Activated T-cell treated with anti-CD3 and anti-CD28 coated beads, Interleukin-2, amount 50 U/mL, for 1 hour (primary cell): ENCODE measurements around the gene S100A14.

Experiments used
- DNase-seq: peaks from one replicate; pipeline ENCODE4 v3.0.0-alpha.2; 2020

Gene S100A14

DNA sequence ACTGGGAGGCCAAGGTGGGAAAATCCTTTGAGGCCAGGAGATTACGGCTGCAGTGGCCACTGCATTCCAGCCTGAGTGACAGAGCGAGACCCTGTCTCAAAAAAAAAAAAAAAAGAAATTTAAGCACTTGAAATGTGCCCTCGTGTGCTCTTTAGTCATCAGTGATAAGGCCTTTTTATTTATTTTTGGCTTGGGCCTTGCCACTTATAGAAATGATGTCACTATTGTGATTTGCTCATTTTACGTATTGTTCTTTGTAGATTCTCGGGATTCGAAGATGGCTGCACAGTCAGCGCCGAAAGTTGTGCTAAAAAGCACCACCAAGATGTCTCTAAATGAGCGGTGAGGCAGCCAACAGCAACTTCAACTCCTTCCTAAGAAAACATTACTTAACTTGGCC is 20.2 kb upstream of the S100A14 start:
- no peak for DNase-seq

DNA sequence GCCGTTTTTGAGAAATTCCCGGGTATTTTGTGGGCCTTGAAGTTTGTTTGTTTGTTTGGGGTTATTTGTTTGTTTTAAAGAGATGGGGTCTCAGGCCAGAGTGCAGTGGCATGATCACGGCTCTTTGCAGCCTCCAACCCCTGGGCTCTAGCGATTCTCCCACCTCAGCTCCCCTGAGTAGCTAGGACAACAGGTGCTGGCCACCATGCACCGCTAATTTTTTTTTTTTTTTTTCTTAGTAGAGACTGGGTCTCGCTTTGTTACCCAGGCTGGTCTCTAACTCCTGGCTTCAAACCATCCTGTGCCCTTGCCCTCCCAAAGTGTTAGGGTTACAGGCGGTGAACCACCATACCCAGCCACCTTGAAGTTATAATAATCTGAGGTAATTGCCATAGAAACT is 19.7 kb upstream of the S100A14 start:
- DNase-seq = no peak

DNA sequence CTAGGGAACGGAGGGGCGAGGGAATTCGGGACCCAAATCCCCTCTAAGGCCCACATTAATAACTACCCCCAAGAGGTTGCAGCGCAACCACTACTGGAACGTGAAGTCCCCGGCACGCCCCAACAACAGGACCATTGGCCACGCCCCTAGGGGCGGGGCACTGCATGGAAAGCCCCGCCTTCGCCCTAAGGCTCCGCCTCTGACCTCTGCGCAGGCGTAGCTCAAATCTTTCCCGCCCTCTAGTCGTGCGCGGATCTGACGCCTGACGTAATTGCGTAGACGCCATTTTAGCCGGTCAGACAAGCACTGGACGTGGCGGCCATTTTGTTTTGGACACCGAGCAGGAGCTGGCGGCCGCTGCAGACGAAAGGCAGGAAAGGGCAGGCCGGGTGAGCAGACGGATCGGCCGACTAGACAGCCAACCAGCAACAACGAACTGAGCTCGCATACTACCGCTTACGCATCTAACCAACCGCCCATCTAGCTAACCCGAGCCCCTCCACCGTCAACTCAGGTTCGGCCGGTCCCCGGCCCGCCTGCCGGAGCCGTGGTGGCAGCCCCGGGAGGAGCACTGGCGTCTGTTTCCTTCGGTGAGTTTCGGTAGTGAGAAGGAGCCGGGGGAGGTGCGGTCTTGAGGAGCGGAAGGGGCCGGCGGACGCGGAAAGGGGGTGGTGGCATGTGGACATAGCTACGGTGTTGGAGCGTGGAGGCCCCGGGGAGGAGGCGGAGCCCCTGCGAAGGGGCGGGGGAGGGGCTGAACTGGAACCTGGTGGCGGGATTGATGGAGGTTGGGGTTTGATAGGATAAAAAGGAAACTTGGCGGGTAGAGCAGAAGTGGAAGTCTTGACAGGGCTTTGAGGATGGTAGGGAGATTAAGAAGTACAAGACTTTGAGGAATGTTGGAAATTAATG is 17.9 kb upstream of the S100A14 start, which contains the start of gene CHTOP:
Gene CHTOP, plus strand, starts transcription at position 313 of the 912 bp plus-strand sequence. CDS start 2,523 bp downstream, outside the sequence.
- peak; percentile 100 for DNase-seq

DNA sequence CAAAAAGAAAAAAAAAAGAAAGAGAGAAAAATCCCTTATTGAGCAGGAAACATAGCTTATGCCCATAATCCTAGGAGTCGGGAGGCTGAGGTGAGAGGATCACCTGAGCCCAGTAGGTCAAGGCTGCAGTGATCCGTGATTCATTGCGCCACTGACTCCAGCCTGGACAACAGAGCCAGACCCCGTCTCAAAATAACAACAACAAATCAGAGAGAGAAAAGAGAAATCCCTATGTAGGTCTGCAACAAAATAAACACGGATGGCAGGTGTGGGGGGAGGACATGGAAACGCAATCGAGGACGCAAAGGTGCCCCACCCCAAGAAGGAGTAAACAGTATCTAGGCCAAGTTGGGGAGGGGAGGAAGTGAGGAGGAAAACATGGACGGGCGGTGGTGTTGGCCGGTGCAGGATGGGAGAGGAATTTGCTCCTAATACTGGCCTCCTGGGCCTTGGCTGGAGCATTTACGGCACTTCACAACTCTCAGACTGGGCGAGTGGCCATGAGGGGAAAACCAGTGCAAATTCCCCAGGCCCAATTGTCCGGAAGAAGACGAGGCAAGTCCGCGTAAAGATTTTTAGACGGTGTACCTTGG is 17.1 kb upstream of the S100A14 start:
- DNase-seq = no peak

DNA sequence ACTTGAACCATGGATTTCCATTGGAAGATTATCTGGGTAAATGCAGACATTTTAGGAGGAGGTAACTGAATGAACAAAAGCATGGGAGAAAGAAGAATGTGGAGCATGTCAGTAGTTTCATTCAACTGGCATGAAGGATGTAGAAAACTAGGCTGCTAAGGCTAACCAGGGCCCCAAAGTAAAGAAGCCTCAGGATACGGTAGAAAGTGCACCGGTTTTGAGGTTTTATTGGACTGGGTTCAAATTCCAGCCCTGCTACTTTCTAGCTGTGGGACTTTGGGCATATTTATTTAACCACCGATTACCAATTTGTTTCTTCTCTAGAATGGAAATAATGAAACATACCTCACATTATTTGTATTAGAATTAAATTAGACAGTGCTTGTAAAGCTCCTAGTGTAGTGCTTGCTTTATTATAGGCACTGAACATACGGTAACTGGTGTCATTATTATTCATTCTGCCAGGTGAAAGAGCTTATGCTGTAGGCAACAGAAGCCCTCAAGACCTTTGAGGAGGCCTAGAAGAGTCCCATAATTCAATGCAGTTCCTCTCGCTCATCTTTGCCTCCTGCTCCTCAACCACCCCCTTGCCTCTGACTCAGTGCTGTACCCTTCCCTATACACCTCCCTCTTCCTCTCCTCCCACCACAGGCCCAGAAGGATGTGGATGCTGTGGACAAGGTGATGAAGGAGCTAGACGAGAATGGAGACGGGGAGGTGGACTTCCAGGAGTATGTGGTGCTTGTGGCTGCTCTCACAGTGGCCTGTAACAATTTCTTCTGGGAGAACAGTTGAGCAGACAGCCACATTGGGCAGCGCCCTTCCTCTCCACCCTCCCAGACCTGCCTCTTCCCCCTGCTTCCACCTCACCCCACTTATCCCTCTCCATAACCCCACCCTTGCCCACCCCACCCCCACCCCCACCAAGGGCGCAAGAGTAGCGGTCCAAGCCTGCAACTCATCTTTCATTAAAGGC is 15.2 kb upstream of the S100A14 start:
- no peak for DNase-seq

DNA sequence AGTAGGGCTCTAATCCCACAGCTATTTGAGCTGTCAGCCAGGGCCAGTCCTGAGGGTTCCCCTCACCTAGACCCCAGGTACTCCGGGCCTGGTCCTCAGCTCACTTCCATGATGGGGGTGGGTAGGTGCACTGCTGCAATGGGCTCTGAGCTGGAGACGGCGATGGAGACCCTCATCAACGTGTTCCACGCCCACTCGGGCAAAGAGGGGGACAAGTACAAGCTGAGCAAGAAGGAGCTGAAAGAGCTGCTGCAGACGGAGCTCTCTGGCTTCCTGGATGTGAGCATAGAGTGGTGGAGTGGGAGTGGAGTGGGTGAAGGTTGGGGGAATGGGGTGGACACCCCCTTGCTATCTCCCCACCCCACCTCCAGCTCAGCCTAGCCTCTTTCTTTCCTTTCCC is 14.3 kb upstream of the S100A14 start:
- no peak for DNase-seq

DNA sequence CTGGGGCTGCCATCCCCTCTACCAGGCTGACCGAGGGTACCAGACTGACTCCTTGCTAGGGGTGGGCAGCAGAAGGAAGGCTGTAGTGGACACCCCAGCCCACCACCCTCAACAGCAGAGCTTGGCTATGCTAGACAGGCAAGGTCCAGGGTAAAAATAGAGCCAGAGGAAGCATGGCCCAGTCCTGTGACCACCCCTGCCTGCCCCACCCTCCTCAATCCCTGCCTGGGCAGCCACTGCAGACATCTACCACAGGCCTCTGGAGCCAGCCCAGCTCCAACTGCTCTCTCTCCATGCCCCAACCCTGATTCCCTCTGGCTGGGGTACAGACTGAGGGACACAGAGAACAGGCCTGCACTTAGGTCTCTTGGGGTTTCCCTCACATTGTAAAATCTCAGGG is 13.8 kb upstream of the S100A14 start:
- no peak for DNase-seq

DNA sequence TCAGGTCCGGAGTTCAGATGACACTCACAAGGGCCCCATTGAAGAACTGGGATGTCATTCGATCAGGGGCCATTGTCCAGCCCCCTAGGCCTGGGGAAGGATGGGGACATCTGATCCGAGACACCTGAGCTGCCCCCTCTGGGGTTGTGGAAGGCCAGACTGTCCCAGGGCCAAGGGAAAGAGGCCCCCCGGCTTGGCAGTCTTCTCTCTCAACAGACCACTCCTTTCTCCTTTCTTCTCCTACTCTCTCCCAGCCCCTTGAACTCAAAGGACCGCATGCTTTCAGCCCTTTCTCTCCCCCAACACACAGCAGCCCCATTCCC is 13.2 kb upstream of the S100A14 start:
- no peak for DNase-seq

DNA sequence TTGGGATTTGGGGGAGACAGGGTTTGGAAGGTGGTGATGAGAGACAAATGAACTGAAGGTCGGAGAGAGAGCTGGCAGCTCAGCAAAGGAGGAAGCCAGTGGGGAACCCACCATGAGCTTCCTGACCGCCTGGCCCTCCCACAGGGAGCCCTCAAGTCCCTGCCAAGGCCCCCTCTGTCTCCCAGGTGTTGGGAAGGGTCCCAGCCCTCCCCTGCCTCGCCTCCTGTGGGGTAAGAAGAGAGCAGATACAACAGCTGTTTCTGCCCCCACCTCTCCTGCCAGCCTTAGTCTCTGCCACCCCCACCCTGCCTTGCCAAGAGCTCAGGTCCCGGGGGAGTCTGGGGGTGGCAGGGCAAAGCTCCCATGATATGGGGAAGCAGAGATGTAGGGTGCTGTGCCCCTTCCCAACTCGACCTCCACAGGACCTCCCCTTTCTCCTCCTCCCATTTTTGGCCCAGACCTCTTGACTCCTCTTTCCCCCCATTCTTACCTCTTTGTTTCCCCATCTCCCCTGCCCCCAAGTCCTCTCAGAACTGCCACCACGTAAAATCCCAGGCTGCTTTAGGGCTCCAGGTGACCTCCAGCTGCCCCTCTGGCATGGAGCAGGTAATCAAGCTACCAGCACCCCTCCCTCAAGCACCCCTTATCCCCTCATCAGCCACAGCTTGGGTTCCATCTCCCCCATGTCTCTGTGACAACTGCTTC is 12.7 kb upstream of the S100A14 start:
- no peak for DNase-seq

DNA sequence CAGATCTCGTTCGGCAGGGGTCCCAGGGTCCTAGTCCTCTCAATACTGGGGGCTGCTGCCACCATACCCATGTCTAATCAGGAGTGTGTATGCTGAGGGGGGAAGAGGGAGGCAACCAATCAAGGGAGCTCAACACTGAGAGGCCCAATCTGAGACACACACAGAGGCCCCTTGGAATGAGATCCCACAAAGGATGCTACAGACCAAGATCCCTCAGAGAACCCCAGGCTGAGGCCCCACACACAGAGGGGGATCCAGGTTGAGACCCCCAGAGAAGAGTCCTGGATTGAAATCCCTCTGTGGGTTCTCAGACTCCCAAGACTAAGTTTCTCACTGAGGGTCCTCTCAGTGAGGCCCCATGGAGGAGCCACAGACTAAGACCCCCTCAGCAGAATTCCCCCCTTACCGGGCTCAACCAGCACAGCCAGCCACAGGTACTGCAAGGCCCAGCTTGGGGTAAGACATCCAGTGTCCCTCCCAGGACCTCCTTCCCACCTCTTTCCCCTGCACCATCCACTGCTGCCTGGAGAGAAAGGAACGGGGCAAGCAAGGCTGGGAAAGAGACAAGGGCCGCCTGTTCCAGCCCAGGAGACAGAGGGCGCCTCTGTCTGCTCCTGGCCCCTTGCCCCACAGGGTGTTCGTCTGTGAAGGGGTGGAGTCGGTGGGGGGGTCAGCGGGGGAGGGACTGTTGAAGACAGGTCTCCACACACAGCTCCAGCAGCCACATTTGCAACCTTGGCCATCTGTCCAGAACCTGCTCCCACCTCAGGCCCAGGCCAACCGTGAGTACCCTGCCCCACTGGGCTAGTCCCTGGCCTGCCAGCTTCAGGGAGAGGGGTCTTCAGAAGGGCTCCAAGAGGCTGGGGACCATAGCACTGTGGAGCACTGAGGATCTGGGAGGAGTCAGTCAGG is 11.8 kb upstream of the S100A14 start, which contains the start of gene S100A1:
Gene S100A1, plus strand, starts transcription at position 720 of the 912 bp plus-strand sequence. CDS start 2,088 bp downstream, outside the sequence.
- no peak for DNase-seq

DNA sequence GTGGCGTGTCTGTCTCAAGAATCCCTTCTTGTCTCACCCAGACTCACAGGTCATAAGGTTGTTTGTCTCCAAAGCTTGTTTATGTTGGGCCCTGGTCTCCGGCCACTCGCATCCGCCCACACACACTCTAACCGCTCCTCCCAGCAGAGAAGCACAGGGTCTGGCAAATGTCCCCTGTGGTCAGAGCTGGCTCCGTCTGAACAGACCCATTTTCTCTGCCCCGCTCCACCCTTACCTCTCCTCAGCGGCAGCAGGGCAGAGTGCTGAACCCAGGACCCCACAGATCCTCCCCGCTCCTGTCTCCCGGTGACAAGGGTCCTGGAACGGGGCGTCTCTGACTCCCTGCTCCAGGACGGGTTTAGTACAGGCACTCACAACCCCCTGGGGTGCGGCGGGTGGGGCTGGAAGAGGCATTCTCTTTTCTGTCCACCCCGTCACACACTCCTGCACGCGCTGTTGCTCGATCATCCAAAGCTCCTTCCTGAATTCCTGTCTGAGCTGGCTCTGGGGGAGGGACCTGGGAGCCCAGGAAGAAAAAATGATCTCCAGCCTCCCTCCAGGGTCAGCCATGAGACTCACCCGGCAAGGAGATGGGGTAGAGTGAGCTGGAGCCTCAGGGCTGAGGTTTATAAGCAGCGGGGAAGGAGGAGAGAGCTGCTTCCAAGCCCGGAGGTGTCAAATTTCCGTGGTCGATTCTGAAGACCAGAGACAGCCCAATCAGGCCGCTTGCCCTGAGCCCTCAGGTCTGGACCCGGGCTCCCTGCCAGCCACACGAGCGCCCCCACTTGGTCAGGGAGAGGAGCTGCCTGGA is 11.0 kb upstream of the S100A14 start, which contains the start of gene S100A13:
Gene S100A13, minus strand, starts transcription at position 602 of the 811 bp plus-strand sequence. CDS start 1,033 bp downstream, outside the sequence.
- no peak for DNase-seq

DNA sequence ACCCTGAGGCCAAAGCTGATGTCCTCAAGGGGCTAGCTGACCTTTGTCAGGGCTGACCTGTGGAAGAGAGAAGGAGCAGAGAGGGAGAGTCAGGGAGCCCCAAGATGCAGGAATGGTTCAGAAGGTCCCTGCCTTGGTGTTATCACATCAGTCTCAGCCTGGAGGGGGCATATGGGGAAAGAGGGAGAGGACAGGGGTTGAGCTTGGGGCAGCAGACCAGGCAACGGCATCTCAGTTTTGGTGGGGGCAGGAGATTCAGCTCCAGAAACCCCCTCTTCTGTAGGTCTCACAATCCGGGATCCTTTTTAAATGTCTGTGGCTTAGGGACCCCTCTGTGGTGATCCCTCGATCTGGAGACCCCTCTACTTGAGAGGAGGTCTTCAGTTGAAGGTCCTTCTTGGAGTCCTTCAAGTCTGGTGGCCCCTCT is 10.4 kb upstream of the S100A14 start:
- no peak for DNase-seq

DNA sequence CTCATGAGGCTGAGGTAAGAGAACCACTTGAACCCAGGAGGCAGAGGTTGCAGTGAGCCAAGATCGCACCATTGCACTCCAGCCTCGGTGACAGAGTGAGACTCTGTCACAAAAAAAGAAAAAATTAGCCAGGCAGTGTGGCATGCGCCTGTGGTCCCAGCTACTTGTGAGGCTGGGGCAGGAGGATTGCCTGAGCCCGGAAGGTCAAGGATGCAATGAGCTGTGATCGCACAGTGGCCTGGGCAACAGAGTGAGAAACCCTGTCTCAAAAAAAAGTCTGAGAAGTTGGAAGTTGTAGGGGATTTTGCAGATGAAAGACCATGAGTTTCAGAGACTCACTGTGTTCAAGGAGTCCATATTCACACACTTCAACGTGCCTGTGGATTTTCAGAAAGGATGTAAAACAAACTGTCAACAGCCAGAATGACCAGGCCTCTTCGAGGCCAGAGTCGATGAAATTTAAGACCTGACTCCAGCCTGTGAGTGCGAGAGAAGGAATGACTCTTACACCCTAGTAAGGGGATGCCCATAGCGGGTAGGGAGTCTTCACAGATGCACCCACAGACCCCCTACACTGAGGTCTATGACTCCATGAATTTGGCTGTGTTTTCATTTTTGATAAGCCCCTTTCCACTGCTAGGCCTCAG is 9.0 kb upstream of the S100A14 start:
- no peak for DNase-seq

DNA sequence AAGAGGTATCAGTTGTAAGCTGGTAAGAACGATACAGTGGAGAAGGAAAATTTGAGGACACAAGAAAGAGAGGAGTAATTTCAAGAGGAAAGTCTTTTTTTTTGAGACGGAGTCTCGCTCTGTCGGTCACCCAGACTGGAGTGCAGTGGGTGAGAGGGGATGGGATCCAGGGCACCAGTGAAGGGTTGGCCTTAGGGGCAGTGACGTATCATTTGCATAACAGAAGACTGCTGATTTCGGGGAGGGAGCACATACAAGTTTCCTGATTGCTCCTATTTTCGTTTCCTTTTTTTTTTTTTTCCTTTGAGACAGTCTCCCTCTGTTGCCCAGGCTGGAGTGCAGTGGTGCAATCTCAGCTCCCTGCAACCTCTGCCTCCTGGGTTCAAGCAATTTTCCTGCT is 7.0 kb upstream of the S100A14 start:
- DNase-seq = no peak

DNA sequence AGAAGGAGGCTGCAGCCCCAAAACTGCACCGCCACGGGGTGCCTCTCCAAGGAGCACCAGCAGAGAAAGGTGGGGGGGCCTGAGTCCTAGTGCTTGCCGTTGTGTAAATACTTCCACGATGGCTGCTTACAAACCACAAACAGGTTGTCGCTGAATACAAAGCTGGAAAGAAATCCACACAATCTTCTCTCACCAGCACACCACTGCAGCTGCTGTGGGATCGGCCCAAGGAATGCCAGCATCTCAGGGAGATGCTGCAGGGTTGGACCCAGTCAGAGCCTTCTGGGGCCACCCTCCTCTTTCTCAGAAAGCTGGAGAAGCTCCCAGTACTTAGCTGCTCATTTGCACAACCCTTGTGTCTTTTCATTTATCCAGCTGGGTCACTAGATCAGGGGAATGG is 3.0 kb upstream of the S100A14 start:
- DNase-seq = no peak

DNA sequence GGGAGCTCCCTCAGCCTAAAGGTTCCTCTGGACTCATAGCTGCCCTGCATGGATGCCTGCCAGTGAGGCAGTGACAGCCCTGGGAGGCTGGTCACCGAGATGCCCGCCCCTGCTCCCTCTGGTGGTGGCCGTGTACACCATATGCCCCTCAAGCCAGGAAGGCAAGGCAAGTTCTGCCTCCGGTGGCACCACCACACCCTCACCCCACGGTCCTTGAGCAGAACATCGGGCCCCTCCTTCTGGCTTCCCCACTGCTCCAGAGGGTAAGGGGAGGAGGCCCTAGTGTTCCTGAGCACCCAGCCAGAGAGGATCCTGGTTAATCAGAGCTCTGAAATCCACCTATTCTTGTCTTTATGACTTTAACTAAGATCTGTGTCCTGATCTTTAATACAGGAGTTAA is 1.5 kb upstream of the S100A14 start:
- peak; percentile 73 for DNase-seq

DNA sequence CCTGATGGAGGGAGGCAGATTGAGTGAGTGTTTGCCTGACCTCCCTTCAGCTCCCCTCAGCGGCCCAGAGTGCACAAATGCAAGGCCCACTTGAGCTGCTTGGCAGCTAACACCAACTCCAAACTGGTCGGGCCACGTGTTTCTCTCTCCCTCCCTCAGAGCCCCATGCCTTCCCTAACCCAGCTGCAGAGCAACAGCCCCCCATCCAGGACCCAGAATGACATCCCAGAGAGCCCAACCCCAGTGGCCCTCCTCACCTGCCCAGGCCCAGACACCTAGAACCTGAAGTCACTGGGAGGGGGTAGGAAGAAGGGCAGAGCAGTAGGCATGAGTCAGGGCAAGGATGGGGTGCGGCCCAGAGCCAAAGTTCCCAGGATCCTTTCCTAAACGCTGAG is 789 bp upstream of the S100A14 start:
- no peak for DNase-seq

DNA sequence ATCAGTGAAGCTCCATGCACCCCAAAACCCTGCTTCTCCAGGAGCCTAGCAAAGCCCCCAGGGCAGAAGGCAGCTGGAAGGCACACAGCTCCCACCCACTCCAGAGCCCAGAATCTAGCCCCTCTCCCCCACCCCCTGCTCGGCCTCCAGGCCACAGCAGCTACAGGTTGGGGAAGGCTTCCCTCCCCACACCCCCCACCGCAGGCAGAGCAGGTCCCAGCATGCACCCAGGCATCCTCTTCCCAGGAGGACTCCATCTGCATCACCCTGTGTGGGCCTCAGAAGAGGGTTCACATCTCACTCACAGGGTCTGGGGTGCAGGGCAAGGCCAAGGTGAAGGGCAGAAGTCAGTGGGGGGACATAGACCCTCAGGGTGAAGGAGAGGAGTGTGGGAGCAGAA is 719 bp downstream of the S100A14 start:
- no peak for DNase-seq

DNA sequence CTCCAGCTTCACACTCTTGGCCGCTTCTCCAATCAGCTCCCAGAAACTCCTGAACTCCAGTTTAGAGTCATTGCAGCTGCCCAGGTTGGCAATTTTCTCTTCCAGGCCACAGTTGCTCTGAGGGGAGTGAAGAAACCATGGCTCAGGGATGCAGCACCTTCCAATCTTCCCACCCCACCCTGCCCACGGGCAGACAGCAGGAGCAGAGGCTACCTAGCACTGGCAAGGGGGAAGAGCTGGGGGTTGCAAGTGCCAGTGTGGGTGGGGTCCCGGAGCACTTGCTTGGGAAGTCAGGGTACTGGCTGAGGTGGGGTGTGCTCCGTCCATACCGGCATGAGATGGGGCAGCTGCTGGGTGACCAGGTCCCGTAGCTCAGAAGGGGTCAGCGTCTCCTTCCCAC is 1.2 kb downstream of the S100A14 start:
- no peak for DNase-seq
